RPMI7951 (cell line): ENCODE results near the gene SECISBP2. TPM values are rescaled to one million over a fixed set of nuclear protein-coding genes. Genes with fewer than 3 reads are reported as not detected.
"Not testable (repeated sequence)": the region's sequence is repeated elsewhere in the genome, so short reads cannot be mapped to it uniquely, and the experiment has no call there.

ENCODE experiments used
- DNase-seq: peaks from one replicate; pipeline ENCODE4 v3.0.0-alpha.2; 2012; ENCODE audit warnings: low read depth
- total RNA-seq: library from RNA; depleted of rRNA; stranded (reverse); fragments of >200 nt; shearing (Covaris generic); gene quantifications from 2 replicates; pipeline ENCODE4 v1.2.3, GENCODE V29; 2014; rRNA removed

SECISBP2 gene, protein sequence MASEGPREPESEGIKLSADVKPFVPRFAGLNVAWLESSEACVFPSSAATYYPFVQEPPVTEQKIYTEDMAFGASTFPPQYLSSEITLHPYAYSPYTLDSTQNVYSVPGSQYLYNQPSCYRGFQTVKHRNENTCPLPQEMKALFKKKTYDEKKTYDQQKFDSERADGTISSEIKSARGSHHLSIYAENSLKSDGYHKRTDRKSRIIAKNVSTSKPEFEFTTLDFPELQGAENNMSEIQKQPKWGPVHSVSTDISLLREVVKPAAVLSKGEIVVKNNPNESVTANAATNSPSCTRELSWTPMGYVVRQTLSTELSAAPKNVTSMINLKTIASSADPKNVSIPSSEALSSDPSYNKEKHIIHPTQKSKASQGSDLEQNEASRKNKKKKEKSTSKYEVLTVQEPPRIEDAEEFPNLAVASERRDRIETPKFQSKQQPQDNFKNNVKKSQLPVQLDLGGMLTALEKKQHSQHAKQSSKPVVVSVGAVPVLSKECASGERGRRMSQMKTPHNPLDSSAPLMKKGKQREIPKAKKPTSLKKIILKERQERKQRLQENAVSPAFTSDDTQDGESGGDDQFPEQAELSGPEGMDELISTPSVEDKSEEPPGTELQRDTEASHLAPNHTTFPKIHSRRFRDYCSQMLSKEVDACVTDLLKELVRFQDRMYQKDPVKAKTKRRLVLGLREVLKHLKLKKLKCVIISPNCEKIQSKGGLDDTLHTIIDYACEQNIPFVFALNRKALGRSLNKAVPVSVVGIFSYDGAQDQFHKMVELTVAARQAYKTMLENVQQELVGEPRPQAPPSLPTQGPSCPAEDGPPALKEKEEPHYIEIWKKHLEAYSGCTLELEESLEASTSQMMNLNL
- 10.0 and 11.1 TPM in 2 replicates for total RNA-seq

DNA sequence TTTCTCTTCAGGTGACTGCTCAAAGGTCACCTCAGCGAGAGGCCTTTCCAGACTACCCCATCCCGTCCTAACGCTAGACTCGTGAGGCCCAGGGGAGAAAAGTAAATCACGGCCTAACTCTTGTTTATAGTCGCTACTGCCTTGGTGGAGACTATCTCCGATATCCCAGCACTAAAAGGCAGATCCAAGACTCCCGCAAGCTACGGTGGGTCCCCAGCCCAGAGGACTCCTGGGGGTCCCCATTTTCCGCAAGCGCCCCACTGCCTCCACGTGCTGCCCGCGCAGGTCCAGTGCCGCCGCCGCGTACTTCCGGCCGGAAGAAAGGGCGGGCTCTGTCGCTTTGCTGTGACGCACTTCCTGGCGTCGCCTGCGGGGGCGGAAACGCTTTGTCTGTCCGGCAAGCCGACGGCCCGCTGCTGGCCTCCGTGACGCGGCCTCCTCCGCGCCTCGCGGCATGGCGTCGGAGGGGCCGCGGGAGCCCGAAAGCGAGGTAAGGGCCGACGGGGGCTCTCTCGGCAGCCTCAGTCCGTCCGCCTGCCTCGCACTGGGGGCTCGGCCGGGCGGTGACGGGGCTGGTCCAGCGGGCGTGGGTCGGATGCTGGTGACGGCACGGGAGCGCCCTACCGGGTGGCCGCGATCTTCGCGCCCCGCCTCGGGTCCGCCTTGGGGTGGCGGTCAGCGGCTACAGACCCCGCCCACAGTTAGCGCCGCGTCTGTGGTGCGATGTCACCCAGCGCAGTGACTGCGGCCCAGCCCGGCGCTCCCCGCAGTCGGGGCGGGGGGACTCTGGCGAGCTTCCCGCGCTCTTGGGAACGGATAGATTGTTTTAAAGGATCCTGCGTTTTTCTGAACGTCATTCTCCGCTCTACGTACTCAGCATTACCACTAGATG, at the start of gene SECISBP2:
Gene SECISBP2 (plus strand): TSS at position 378 of the 892 bp plus-strand sequence. CDS start 77 bp downstream, at position 455.
- peak; percentile 95 for DNase-seq

DNA sequence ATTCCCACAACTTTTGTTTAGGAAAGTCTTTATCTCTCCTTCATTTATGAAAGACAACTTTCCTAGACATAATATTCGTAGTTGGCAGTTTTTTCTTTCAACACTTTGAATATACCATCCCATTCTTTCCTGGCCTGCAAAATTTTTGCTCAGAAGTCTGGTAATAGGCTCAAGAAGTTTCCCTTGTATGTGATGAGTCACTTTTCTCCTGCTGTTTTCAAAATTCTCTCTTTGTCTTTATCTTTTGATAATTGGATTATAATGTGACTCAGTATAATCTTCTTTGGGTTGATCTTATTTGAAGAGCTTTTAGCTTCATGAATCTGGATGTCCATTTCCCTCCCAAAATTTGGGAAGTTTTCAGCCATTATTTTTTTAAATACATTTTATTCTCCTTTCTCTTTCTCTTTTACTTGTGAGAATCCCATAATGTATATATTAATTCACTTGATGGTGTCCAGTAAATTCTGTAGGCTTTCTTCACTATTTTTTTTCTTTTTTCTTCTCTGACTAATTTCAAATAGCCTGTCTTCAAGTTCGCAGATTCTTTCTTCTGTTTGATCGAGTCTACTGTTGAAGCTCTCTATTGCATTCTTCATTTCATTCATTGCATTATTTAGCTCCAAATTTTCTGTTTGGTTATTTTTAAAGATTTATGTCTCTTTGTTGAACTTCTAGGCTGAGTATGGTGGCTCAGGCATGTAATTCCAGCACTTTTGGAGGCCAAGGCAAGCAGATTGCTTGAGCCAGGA, 44.6 kb upstream of the SECISBP2 start:
- no peak for DNase-seq

DNA sequence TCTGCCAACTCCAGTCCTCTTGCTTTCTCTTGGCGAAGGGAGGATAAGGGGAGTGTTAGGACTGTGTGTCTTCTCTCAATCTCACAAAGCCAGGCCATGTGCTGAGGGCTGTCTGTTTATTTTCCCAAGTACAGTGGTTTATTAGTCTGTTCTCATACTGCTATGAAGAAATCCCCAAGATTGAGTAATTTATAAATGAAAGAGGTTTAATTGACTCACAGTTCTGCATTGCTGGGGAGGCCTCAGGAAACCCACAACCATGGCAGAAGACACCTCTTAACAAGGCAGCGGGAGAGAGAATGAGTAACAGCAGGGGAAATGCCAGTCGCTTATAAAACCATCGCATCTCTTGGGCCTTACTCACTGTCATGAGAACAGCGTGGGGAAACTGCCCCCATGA, 43.5 kb upstream of the SECISBP2 start:
- DNase-seq, result peak; percentile 80

DNA sequence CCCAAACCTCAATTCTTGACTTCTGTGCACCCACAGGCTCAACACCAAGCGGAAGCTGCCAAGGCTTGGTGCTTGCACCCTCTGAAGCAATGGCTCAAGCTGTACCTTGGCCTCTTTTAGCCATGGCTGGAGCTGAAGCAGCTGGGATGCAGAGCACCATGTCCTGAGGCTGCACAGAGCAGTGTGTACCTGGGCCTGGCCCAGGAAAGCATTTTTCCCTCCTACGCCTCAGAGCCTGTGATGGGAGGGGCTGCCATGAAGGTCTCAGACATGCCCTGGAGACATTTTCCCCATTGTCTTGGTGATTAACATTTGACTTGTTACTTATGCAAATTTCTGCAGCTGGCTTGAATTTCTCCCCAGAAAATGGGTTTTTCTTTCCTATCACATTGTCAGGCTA, 42.3 kb upstream of the SECISBP2 start:
- DNase-seq, result not testable (repeated sequence)

DNA sequence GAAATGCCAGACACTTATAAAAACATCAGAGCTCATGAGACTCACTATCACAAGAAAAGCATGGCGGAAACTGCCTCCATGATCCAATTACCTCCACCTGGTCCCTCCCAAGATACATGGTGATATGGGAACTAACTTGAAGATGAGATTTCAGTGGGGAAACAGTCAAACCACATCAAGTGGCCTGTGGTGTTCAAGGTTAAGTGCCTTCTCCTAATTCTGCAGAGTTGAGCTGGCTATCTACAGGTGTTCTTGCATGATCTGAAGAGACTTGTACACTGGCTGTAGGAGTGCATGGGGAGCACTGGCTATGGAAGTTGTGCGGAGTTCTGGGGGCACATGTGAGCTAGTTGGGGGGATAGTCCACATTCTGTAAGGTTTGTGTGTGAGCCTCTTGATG, 41.3 kb upstream of the SECISBP2 start:
- no peak for DNase-seq

DNA sequence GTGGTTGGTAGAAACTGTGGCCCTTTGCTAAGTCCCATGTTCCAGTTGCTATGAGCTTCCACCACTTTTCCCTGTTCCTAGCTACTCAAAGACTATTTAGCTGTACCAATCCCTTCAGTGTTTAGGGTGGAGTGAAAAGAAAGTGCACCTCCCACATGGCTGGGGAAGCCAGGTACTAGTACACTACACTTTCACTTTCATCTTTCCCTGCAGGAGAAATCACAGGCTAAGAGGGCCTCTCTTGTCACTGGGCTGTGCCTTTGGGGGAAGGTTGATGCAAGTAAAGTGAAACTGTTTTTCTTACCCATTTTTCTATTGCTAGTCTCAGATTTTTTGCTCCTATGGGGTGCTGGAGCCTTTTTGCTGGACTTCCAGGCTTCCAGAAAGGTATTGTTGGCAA, 40.8 kb upstream of the SECISBP2 start:
- peak; percentile 48 for DNase-seq

DNA sequence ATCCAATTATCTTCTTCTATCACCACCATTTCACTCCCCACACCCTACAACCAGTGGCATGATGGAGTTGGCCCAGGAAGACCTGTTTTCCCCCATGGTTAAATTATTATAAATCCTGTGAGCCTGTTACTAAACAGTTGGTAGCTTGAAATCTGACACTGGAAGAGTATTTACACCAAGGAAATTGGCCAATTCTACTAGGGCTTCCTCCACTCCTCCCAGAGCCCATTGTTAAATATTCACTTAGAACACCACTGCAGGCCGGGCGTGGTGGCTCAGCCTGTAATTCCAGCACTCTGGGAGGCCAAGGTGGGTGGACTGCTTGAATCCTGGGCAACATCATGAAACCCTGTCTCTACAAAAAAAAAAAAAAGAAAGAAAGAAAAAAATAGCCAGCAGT, 39.7 kb upstream of the SECISBP2 start:
- DNase-seq, result no peak

DNA sequence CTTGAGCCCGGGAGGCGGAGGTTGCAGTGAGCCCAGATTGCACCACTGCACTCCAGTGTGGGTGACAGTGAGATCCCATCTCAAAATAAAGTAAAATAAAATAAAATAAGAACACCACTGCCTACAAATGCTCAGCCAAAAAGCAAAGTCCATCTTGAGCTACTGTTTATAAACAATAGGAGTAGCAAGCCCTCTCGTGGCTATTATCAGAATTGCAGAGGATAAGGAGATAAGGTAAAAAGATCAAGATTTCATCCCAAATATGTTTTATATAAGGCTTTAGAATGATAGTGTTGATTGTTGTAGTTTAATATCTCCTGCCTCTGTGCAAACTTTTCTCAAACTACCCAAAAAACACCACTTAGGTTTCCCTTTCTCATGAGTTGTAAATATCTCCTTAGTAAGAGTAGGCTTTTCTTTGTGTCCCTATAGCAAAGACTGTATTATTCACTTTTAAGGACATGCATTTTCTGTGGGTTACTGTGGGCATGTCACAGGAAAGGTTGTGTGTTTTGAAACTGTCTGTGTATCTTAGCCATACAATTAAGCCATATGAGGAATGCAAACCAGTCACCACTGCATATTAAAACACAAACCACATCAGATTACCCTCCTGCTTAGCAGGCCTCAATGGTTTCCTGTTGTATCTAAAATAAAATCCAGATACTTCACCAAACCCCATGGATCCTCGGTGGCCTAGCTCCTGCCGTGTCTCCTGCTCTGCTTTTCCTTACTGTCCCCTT, 39.1 kb upstream of the SECISBP2 start:
- DNase-seq, result peak; percentile 58

DNA sequence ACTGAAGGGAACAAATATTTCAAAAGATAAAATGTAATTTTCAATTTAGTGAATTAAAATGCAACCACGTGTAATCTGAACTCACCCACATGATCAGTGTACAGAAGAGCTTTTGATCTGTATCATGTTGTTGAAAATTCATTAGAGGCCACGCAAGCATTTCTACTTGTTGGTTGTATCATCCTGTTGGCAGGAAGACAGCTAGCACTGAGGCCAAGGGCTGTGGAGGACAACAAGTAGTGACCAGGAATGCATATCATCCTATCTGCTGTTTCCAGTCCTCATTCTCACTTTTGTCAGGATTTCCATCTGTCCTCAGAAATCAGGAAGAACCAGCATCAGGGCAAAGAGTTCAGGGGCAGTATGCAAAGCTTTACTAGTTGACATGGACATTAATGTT, 37.2 kb upstream of the SECISBP2 start:
- no peak for DNase-seq

DNA sequence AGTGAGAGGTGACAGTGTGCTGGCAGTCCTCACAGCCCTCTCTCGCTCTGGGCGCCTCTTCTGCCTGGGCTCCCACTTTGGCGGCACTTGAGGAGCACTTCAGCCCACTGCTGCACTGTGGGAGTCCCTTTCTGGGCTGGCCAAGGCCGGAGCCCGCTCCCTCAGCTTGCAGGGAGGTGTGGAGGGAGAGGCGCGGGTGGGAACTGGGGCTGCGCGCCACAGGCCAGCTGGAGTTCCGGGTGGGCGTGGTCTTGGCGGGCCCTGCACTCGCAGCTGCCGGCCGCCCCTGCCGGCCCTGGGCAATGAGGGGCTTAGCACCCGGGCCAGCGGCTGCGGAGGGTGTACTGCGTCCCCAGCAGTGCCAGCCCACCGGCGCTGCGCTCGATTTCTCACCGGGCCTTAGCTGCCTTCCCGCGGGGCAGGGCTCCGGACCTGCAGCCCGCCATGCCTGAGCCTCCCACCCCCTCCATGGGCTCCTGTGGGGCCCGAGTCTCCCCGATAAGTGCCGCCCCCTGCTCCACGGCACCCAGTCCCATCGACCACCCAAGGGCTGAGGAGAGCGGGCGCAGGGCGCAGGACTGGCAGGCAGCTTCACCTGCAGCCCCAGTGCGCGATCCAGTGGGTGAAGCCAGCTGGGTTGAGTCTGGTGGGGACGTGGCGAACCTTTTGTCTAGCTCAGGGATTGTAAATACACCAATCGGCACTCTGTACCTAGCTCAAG, 35.9 kb upstream of the SECISBP2 start:
- DNase-seq, result peak; percentile 6

DNA sequence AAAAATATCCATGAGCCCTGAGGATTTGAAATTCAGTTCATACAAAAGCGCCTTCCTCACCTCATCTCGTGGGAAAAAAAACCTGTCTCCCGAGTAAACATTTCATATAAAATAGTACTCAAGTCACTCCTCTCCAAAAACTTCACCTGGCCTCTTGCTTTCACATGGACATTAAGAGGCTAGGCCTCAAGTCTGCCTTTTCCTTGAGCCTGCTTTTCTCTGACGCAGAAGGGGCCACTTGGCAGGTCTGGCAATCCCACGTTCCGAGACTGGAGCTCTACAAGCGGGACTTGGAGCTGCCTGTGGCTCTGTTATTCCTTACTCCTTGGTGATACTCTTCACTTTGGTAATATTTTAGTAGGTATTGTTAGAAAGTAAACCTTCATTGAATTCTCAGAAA, 34.2 kb upstream of the SECISBP2 start:
- no peak for DNase-seq

DNA sequence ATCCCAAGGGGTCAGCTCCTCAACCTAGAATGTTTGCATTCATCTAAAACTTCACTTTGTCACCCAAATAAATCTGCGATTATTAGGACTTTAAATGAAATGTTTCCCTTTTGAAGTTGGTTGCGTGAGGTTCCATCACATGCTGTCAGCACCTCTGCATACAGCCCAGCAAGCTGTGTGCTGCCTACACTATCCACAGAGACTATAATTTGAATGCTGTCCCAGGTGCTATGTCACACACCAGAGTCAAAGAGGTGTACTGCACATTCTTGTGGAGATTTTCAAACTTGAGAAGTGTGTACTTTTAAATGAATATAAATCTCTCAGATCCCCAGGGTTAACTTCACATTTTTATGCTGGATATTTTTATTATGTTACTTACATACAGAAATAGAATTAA, 26.6 kb upstream of the SECISBP2 start:
- DNase-seq, result no peak

DNA sequence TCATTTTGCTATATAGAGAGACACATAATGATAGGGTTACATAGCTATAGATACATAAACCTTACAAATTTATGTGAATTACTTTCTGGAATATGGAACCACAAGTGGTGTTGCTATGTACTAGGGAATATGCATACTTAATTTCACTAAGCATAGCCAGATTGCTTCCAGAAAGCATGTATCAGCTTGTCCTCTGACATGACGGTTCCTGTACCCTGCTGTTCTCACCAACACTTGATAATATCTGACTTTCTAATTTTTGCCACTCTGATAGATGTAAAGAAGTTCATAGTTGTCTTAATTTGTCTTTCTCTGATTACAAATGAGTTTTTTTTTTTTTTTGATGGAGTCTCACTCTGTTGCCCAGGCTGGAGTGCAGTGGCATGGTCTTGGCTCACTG, 25.3 kb upstream of the SECISBP2 start:
- no peak for DNase-seq

DNA sequence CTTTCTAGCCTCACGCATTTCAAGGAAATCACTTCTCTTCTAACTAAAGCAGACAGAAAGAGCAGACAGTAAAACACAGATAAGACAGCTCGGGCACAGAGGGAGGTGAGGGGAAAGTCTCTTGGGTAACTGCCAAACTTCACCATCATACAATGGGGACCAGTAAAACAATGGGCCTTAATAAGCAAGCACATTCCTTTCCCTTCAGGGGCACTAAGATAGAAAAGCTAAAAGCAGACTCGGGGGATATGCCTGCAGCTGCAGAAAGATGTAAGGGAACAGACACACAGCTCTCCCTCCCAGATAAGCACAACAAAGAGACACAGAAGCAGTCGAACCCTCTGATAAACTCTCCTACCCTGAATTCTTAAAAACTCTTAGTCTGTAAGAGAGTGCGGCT, 22.9 kb upstream of the SECISBP2 start:
- no peak for DNase-seq

DNA sequence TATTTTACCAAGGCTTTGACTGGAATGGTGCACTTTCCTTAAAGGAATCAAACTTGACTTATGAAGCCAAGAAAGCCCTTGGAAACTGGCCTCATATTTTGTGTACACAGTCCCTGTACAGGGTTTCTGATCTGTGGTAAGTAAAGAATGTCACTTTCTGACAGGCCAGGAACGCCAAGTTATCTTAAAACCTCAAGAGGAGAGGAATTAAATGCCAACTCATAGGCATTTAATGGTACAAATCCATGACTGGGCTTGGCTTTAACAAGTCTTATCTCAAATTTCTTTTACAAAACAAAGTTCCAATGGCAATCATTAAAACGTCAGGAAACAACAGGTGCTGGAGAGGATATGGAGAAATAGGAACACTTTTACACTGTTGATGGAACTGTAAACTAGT, 16.3 kb upstream of the SECISBP2 start:
- DNase-seq, result not testable (repeated sequence)

DNA sequence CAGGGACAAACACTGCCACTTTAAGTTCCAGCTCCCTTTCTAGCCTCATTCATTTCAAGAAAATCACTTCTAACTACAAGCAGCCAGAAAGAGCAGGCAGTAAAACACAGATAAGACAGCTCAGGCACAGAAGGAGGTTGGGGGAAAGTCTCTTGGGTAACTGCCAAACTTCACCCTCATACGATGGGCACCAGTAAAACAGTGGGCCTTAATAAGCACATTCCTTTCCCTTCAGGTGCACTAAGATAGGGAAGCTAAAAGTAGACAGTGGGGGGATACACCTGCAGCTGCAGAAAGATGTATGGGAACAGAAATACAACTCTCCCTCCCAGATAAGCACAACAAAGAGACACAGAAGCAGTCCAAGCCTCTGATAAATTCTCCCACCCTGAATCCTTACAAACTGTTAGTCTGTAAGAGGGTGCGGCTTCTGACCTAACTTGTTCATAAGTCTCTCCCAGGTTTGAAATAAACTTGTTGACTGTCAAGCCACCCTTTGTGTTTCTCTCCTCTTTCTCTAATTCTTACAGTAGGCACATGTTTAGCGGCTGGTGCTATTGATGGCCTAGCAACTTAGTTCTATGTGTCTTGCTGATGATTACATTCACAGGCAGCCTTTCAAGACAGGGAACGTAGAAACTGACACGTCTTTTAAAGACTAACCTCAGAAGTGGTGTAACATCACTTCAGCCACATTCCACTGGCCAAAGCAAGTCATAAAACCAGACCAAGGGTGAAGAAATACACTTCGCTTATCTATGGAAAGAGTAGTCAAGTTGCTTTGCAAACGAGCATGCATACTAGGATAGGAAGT, 14.1 kb upstream of the SECISBP2 start:
- DNase-seq, result no peak

DNA sequence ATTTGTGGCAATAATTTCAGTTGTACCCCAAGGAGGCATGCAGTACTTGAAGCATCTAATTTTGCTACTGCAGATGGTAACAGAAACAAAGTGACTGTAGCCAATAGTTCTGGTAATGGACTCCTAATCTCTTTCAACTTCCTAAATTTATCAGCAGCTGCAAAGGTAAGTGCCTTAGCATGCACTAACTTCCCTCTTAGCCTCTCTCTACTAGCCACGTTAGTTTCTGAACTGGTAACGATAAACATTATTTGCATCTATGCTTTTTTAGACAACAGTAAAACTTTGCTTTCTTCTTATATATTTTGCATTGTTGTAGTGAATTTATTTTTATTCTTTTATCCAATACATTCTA, 13.5 kb upstream of the SECISBP2 start:
- DNase-seq, result no peak

DNA sequence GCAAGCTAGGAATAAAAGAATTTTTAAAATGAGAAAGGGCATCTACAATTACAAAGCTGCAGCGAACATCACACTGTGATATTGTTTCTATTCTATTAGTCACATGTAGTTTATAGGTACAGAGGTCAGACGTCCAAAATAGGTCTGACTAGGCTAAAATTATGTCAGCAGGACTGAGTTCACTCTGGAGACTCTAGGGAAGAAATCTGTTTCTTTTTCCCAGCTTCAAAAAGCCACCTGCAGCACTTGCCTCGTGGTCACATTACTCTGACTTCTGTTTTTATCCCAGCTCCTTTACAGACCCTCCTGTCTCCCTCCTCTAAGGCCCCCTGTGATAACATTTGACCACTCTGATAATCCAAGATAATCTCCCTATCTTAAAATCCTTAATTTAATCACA, 12.4 kb upstream of the SECISBP2 start:
- no peak for DNase-seq

DNA sequence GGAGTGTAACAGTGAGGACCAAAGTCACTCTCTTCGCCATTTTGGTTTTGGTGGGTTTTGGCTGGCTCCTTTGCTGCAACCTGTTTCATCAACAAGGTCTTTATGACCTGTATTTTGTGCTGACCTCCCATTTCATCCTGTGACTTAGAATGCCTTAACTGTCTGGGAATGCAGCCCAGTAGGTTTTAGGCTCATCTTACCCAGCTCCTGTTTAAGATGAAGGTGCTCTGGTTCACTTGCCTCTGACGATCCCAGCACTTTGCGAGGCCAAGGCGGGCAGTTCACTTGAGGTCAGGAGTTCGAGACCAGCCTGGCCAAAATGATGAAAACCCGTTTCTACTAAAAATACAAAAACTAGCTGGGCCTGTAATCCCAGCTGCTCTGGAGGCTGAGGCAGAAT, 9.1 kb upstream of the SECISBP2 start:
- no peak for DNase-seq
